Middle frontal gyrus (tissue), 1 donor: ENCODE data around the gene CARD19.

Experiments
- DNase-seq: peaks from one replicate; pipeline ENCODE4 v3.0.0-alpha.2; 2015; ENCODE audit warnings: low spot score; ENCODE audit errors: extremely low spot score

Gene CARD19

DNA sequence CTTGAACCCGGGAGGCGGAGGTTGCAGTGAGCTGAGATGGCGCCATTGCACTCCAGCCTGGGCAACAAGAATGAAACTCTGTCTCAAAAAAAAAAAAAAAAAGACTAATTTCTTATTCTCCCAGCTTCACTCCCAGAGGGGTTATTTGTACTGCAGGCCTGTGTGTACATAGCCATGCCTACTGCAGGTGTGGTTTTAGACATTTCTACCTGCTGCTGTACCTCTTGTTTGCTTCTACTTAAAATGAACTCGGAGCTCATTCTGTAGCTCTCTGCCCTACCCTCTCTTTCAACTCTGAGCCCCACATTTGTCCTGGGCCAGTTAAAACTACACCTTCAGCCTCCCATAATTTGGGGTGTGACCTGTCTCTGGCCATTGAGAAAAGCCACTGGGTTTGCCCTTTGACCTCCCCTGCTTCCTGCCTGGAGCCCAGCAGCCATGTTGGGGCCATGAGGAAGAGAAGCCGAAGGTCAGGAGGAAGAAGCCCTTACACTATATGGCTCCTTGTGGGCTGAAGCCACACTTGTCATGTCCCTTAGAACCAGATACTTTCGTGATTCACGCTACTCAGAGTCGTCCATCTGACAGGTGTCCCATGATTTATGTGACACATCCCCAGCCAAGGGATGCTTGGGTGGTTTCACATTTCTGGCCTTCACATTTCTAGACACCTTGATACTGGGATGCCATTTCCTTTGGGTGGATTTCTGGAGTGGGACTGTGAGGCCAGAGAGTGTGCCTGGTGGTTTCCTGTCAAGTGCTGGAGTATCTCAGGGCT is 9.4 kb upstream of the CARD19 start:
- no peak for DNase-seq

- no peak for DNase-seq
Measured at GRCh38 chr9:93087971-93088655, 7.9 kb upstream of the CARD19 start.

DNA sequence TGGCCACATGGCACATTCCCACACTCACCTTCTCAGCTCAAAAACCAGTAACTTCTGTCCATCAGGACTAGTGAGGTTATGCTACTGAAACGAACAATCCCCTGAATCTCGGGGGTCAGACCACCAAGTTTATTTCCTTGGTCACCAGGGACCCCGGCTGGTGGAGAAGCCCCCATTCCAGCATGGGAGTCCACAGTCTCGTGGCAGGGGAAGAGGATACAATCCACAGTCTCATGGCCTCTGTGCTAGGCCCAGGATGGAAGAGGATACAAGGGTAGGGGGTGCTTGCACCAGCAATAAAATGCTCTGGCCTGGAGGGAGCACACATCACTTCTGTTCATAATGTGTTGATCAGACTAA is 7.4 kb upstream of the CARD19 start:
- no peak for DNase-seq

DNA sequence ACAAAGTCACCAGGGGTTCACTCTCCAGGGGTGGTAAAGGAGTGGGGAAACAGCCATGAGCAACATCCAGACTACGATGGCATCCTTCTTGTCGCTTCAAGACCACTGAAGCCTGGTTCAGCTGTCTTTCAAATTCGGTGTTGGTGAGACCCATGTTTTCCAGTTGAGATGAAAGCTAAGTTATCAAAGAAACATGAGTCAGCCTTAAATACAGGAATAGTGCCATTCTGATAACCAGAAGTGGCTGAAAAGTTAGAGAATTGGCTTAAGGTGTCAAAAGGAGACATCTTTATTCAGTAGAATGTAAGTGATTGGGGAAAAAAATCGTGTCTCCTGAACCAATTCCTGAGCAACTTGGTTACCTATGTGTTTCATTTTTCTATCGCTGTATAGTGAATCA is 7.0 kb upstream of the CARD19 start:
- no peak for DNase-seq

GRCh38 chr9:93089481-93089991 is 6.5 kb upstream of the CARD19 start:
- no peak for DNase-seq

GRCh38 chr9:93090091-93090655 is 5.8 kb upstream of the CARD19 start:
- DNase-seq, result no peak

DNA sequence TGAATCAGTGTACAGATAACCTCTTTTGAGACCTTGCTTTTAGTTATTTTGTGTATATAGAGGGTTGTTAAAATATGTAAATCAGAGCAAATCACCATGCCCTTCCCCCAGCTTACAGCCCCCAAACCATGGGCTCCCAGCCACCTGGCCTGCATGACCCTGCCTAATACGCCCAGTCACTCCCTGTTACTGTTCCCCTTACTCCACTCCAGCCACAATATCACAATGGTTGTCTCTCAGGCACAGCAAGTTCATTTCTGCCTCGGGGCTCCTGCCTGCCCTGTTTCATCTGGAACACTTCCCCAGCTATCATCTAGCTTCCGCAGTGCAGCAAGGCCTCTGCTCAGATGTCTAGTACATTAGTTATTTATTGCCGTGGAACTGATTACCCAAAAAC is 5.0 kb upstream of the CARD19 start:
- no peak for DNase-seq

- DNase-seq, result no peak
Measured at GRCh38 chr9:93091453-93092081, 4.5 kb upstream of the CARD19 start.

DNA sequence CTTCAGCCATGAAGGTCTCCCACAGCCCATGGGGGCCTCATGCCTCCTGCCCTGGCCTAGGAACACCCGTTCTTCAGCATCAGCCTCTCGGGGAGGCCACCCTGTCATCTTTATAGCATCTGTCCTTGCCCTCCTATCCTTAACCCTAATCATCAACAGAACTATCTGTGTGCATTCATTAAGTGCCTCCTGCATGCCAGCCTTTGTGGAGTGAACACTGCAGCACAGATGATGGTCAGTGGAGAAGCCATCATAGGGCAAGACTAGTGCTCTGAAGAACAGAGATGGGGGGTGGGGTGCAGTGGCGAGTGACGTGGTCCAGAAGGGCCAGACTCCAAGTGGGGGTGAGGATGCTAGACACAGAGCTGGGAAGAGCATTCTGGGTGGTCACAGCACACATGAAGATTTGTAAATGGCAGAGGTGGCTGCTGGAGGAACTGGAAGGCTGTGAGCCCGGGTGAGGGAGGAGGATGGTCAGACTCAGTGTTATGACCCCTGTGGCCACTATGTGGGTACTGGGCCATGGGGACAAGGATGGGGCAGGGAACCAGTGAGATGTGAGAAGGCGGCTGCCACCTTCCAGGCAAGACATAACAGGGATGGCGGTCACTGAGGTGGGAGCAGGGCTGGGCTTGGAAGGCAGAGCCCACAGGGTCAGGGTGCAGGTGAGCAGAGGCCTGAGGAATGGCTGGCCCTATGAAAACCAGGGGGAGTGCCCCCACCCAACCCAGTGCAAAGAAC is 3.6 kb upstream of the CARD19 start:
- DNase-seq, result no peak

DNA sequence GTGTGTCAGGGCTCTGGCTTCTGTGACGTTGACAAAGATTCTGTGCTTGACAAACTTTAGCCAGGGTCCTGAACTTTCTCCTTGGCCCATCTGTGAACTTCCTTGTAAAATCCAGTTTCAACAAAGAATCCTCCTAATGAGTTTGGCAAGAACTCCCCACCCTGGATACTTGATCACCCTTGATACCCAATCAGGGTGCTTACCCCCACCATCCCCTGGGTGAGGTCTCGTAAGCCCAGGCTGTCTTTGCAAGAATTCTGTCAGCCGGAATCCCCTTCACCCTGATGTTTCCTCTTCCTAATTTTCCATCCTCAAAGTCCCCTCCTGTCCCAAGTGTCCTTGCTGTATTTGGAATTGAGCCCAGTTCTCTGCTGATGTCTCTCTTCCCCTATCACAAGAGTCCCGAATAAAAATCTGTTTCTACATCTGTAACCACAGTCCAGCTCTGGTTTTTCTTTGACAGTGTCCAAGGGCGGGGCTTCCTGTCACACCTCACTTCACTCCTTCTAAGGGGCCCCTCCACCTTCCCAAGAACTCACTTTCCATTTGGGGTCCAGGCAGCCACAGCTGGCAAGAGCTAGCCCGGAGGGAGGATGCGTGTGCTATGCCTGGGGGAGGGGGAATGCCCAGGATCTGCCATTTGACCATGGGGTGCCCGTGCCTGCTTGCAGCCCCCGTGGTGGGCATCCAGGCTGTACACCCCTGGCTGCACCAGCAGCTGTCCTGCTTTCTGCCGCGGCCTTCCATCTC is 2.7 kb upstream of the CARD19 start:
- no peak for DNase-seq

GRCh38 chr9:93093877-93094657 is 1.9 kb upstream of the CARD19 start:
- DNase-seq, result no peak

GRCh38 chr9:93094658-93095204 is 1.3 kb upstream of the CARD19 start:
- DNase-seq, result no peak

- peak; percentile 98 for DNase-seq
Measured at GRCh38 chr9:93095205-93096130, 549 bp upstream of the CARD19 start.

DNA sequence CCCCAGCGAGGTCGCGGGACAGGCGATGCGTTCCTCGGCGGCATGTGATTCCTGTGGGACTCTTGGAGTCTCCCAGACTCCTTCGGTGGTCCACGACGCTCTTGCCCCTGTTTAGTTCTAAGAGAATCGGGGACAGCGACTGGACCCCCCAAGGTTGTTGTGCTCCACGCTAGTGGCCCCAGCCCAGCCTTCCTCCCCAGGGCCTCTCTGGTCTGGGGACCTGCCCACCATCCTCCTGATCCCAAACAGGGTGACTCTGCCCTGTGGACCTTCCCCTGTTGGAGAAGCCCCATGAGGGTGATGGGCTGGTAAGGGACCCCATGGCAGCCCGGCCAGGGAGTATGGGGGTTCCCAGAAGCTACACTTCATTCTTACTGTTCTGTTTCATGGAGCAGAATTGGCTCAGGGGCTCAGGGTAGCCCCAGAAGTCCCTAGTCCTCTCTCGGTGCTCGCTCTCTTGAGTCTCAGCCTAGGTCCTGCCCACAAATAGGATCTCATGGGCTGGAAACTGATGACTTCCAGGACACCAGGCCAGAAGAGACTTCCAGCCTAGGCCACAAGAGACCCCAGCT is 880 bp downstream of the CARD19 start:
- no peak for DNase-seq

GRCh38 chr9:93097511-93098201 is 1.6 kb downstream of the CARD19 start:
- DNase-seq, result no peak

GRCh38 chr9:93098236-93098946 is 2.4 kb downstream of the CARD19 start:
- DNase-seq, result peak; percentile 69
